B cell (primary cell): Measurements from ENCODE around the gene MEAK7.

Source experiments
- CTCF ChIP-seq: fragments of 200-600 bp; IDR thresholded peaks from one replicate; pipeline ENCODE4 v1.8.0; 2022; ENCODE audit warnings: antibody characterized with exemption, mild to moderate bottlenecking
- EZH2 ChIP-seq: IDR thresholded peaks from 2 replicates; pipeline ENCODE4 v1.6.1; 2012; ENCODE audit warnings: borderline replicate concordance, low read depth, mild to moderate bottlenecking, moderate library complexity, low read length; ENCODE audit not compliant: insufficient read depth, poor library complexity, severe bottlenecking

DNA sequence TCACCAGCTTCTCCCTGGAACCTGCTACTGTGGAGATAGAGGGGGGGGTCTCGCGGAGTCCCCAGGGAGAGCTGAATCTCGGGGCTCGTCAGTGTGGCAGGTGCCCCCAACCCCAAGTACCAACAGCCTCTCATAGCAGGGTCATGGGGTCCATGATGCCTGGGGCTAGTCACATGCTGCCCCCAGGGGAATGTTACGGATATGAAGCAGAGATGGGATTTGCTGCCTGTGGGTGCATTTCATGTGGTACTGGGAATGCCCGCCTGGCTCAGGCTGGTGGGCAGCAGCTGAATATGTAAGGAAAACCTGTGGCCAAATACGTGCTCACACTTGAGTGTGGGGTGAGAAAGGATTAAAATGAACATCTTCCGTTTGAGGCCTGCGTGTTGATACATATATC, 49.4 kb downstream of the MEAK7 start:
- TF ChIP-seq CTCF = no peak
- no peak for TF ChIP-seq EZH2
